Measurements from ENCODE around the gene CELF2. TPM values are rescaled to one million over a fixed set of nuclear protein-coding genes. Genes with fewer than 3 reads are reported as not detected.

CELF2 gene
- total RNA-seq, 3 donors from 2014 or later (not counting 1 experiment from before 2014, with no cell fraction given): 282 to 298 (median 295) TPM

- Mint-ChIP-seq H3K4me3 (no peak overlapping the region), H3K27me3 (ENCODE audit: low read depth in 2 of 2) (peaks cover 20 to 40% of the 10 kb centered on the region in 2 donors), H3K27ac (no peak overlapping the region), H3K4me1 (no peaks in the 10 kb centered on the region), H3K9me3 (no peaks in the 10 kb centered on the region), H3K36me3 (no peaks in the 10 kb centered on the region)
- no peaks in the 10 kb centered on the region for H3K36me3 ChIP-seq (ENCODE audit: control insufficient read depth, insufficient read depth, low read length)
- 86% methylated on average over 4 of the region's 4 CpGs for whole genome bisulfite sequencing (ENCODE audit: insufficient coverage)
- ATAC-seq: no peak
- TF ChIP-seq CTCF (IDR thresholded peaks at IDR 0.05): no peak
- no peak overlapping the region for H3K4me3 ChIP-seq (ENCODE audit: low read length)
- H3K27me3 ChIP-seq (ENCODE audit: control insufficient read depth, insufficient read depth, low read length): no peaks in the 10 kb centered on the region
- H3K4me1 ChIP-seq (ENCODE audit: control insufficient read depth, insufficient read depth, low read length): no peaks in the 10 kb centered on the region
- DNase-seq: no peak
- intact Hi-C loops (cut with micrococcal nuclease): no loop called here
- H3K9me3 ChIP-seq (ENCODE audit: control insufficient read depth, insufficient read depth, low read length): no peaks in the 10 kb centered on the region
- no peak overlapping the region for H3K27ac ChIP-seq (ENCODE audit: low read length)
These were observed 55.7 kb downstream of the CELF2 start for GRCh38 chr10:11073410-11073809.

DNA sequence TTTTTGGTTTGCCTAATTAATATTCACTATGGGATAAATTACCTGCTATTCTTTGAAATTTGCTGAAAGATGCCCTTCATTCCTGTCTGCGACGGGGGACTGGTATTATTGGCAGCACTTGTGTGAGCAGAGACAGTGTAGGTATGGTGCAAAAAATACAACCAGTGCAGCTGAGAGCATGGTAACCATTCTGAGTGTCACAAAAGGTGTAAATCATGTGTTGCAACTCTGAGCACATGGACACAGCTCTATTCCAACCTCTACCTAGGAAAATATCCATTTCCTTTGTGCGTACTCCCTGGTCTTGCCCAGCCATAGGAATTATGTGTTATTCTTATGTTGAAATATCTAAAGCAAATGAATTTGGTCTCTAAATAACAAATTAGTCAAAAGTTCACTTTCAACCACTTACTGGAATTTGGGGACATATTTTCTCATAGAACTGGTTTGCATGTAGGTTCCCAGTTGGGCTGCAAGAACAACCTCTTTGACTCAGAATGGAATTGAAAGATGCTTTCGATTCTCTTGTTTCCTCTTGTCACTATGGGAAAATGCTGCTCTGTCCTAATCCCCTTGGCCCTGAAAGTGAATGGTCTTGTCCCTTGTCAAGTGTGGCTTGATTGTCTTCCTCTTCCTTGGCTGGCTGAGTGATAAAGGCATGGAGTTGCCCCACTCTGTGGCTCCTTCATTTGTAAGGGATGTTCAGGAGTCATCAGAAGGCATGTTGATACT lies 57.0 kb downstream of the CELF2 start:
- Histone ChIP-seq H3K27me3 (ENCODE audit: control insufficient read depth, insufficient read depth, low read length) (no peaks in the 10 kb centered on the region), H3K4me1 (ENCODE audit: control insufficient read depth, insufficient read depth, low read length) (no peaks in the 10 kb centered on the region), H3K9me3 (ENCODE audit: control insufficient read depth, insufficient read depth, low read length) (no peaks in the 10 kb centered on the region), H3K4me3 (ENCODE audit: low read length) (no peak overlapping the region), H3K27ac (ENCODE audit: low read length) (no peak overlapping the region), H3K36me3 (ENCODE audit: control insufficient read depth, insufficient read depth, low read length) (no peaks in the 10 kb centered on the region)
- ATAC-seq (no peak), DNase-seq (no peak)
- Mint-ChIP-seq H3K9me3 (no peaks in the 10 kb centered on the region), H3K27ac (no peak overlapping the region), H3K4me1 (no peaks in the 10 kb centered on the region), H3K27me3 (ENCODE audit: low read depth in 2 of 2) (peaks cover 14 to 35% of the 10 kb centered on the region in 2 donors), H3K36me3 (no peaks in the 10 kb centered on the region), H3K4me3 (no peak overlapping the region)
- TF ChIP-seq CTCF (IDR thresholded peaks at IDR 0.05): no peak
- 89% methylated on average over 3 of the region's 4 CpGs for WGBS (ENCODE audit: insufficient coverage)
- intact Hi-C loops (cut with micrococcal nuclease): no loop called here

DNA sequence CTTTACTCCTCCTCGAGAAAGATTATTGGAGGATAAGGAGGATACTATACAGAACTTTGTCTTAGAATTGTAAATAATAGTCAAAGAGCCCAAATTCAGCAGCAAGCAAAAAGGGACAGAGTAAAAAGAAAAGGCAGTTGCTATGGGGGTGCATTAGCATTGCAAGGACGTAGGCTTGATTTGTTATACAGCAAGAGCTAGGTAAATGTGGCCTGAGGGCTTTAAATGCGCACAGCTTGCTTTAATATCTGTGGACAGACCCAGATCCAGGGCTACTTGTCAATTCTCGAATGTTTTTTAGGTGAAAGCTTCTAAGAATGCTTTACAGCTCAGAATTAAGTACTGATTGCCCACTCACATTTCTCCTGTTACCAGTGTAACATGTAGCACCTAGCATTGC lies 58.5 kb downstream of the CELF2 start:
- H3K27me3 ChIP-seq (ENCODE audit: control insufficient read depth, insufficient read depth, low read length): no peaks in the 10 kb centered on the region
- DNase-seq (no peak), ATAC-seq (no peak)
- H3K27ac ChIP-seq (ENCODE audit: low read length): no peak overlapping the region
- H3K36me3 Mint-ChIP-seq: no peaks in the 10 kb centered on the region
- H3K27ac Mint-ChIP-seq: no peak overlapping the region
- H3K27me3 Mint-ChIP-seq (ENCODE audit: low read depth in 2 of 2): peaks cover 7 to 26% of the 10 kb centered on the region in 2 donors
- no peaks in the 10 kb centered on the region for H3K4me1 ChIP-seq (ENCODE audit: control insufficient read depth, insufficient read depth, low read length)
- no peaks in the 10 kb centered on the region for H3K9me3 ChIP-seq (ENCODE audit: control insufficient read depth, insufficient read depth, low read length)
- TF ChIP-seq CTCF (IDR thresholded peaks at IDR 0.05): no peak
- no peaks in the 10 kb centered on the region for H3K4me1 Mint-ChIP-seq
- H3K4me3 Mint-ChIP-seq: no peak overlapping the region
- H3K9me3 Mint-ChIP-seq: no peaks in the 10 kb centered on the region
- no peak overlapping the region for H3K4me3 ChIP-seq (ENCODE audit: low read length)
- intact Hi-C loops (cut with micrococcal nuclease): no loop called here
- no peaks in the 10 kb centered on the region for H3K36me3 ChIP-seq (ENCODE audit: control insufficient read depth, insufficient read depth, low read length)
- WGBS (ENCODE audit: insufficient coverage): 91% methylated on average over 4 of the region's 4 CpGs

DNA sequence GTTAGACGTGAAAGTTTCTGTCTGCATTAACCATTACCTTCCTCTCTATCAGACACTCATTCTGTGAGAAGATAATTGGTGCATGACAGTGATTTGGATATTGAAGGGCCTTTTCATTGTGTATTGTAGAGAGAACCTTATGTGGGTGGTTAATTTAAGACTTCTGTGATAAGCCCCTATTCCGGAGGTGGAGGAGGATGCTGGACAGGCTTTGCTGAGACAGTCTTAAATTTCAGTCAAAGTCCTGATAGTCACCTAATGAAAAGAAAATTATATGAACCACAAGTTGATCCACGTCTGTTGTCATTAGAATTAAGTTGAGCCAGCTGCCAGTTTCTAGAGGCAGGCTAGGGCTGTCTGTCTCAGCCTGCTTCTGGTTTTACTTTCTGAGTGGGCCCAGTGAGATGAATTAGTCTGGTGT lies 62.9 kb downstream of the CELF2 start:
- ATAC-seq: no peak
- H3K9me3 ChIP-seq (ENCODE audit: control insufficient read depth, insufficient read depth, low read length): no peaks in the 10 kb centered on the region
- H3K36me3 ChIP-seq (ENCODE audit: control insufficient read depth, insufficient read depth, low read length): no peaks in the 10 kb centered on the region
- H3K4me3 ChIP-seq (ENCODE audit: low read length): no peak overlapping the region
- no peak overlapping the region for H3K27ac Mint-ChIP-seq
- no peaks in the 10 kb centered on the region for H3K27me3 ChIP-seq (ENCODE audit: control insufficient read depth, insufficient read depth, low read length)
- WGBS (ENCODE audit: insufficient coverage): 75% methylated on average over 2 of the region's 3 CpGs
- H3K4me1 ChIP-seq (ENCODE audit: control insufficient read depth, insufficient read depth, low read length): no peaks in the 10 kb centered on the region
- H3K4me1 Mint-ChIP-seq: no peaks in the 10 kb centered on the region
- H3K4me3 Mint-ChIP-seq: no peak overlapping the region
- intact Hi-C loops (cut with micrococcal nuclease): no loop called here
- no peaks in the 10 kb centered on the region for H3K36me3 Mint-ChIP-seq
- DNase-seq: no peak
- no peak for TF ChIP-seq CTCF (IDR thresholded peaks at IDR 0.05)
- peaks cover 0 to 26% of the 10 kb centered on the region in 2 donors for H3K27me3 Mint-ChIP-seq (ENCODE audit: low read depth in 2 of 2)
- no peak overlapping the region for H3K27ac ChIP-seq (ENCODE audit: low read length)
- H3K9me3 Mint-ChIP-seq: no peaks in the 10 kb centered on the region
